IPS-NIHi7 (cell line): ENCODE measurements around the gene KIAA1755.

Source experiments
- DNase-seq: peaks from one replicate; pipeline ENCODE4 v3.0.0; 2012; ENCODE audit warnings: mixed read lengths; ENCODE audit errors: extremely low spot score

KIAA1755 gene

DNA sequence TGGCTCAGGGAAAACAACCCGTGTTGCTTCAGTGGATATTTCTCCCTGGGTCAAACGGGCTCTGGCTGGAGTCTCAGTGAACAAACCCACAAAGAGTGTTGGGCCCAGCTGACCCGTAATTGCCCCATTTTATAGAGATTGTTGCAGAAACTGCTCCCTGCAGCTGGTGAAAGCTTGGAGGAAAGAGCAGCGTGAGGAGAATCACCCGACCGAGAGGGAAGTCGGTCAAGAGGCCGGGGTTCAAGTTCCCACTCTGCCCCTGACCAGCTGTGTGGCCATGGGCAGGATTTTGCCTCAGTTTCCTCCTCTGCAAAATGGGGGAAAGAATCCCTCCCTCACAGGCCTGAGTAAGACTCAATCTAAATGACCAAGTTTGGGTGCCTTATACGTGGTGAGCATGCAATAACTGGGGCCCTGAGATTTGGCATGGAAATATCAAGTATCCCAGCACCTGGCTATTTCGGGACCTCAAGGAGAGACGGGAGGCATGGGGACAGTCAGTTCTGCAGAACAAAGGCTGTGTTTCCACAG, 93.8 kb downstream of the KIAA1755 start:
- no peak for DNase-seq

DNA sequence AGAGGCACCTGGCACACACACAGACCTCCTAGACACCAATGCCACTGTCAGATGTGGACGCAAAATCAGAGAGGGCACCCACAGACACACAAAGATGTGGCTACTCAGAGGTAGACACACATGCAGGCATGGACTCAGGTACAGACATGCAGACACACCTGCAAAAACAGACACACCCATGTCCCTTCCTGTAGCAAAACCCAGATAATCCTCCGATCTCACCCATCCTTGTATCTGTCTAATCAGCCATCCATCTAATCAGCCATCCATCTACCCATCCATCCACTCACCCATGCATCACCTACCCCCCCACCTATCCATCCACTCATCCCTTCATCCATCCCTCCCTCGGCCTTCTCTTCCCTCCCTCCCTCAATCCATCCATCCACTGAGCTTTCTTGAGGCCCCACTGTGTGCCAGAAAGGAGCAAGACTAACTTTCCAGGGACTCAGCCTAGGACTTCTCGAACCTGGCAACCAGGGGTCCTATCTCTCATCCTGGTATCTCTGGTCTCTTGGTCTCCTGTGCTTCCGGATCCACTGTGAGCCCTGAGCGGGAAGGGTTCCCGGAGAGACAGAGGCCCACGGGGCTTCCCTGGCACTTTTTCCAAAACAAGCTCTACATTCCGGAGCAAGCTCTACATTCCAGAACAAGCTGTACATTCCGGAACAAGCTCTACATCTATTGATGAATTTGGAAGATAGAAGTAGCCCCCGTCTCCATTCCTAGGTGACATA, 94.4 kb downstream of the KIAA1755 start:
- no peak for DNase-seq

DNA sequence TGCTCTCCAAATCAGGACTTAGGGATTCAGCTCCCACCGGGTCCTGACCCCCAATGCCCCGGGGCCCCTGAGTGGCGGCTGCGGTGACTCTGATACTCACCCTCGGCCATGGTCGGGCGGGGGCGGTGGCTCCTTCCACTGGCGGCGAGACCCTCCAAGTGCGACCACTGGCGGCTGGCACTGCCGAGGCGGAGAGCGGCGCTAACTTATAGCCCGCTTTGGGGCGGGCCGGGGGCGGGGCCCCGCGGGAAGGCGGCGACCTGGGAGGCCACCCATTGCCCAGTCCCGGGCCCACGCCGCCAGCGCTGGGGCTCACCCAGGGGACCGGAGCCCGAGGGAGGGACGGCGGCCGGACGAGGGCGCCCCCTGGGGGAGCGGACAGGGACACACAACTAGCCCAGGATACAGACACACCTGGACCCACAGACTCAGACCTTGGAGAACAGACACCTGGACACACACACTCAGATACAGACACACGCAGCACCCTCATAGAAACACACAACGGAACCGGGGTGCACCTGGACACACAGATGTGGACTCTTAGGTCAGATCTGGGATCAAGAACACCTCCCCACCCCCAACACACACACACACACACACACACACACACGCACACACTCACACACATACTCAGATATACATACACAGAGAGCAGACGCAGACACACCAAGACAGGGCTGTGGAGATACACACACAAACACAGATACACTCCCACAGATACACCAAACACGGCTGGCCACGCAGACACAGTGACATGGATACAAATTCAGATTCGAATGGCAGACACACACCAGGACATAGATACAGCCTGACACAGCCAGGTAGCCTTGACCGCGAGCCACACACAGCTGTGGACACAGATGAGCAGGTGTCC, 95.2 kb downstream of the KIAA1755 start, which contains the start of gene TGM2:
TGM2 (minus strand) TSS at position 182 of the 877 bp plus-strand sequence; CDS start at position 110, 72 bp downstream.
- DNase-seq: peak; percentile 81

DNA sequence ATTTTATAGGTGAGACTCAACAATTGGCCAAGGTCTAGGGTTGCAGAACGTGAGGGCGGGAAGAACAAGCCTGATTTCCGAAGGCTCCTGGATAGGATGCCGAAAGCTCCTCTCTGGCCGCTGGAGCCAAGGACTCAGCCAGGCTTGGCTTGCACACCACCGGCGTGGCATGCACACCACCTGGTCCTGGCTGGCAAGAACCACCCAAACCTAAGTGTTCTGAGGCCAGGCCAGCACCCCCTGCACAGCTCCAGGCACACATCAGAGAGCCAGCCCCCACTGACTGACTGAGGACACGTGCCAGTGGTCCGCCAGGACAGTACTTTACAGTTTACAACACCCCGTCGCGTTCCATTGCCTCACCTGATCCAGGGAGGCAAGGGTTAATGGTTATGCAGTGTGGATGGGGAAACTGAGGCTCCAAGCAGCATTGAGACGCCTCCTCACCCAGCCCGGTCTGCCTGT, 95.9 kb downstream of the KIAA1755 start:
- DNase-seq: no peak

DNA sequence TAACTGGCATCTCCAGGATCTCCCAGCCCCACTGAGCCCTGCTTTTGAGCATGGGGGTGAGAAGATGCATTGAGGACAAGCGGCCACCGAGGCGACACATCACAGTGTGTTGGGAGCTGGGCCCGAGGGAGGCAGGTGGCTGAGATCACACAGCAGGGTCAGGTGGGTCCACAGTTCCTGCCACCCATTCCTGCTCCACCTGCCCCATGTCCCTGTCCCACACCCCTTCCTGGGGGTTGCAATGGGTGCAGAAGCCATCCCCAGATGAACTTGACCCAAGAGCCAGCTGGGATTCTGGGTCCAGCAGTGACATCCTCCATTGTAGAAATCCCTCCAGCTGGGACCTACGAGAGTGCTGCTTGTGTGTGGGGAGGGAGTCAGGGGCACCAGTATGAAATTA, 96.5 kb downstream of the KIAA1755 start:
- no peak for DNase-seq

DNA sequence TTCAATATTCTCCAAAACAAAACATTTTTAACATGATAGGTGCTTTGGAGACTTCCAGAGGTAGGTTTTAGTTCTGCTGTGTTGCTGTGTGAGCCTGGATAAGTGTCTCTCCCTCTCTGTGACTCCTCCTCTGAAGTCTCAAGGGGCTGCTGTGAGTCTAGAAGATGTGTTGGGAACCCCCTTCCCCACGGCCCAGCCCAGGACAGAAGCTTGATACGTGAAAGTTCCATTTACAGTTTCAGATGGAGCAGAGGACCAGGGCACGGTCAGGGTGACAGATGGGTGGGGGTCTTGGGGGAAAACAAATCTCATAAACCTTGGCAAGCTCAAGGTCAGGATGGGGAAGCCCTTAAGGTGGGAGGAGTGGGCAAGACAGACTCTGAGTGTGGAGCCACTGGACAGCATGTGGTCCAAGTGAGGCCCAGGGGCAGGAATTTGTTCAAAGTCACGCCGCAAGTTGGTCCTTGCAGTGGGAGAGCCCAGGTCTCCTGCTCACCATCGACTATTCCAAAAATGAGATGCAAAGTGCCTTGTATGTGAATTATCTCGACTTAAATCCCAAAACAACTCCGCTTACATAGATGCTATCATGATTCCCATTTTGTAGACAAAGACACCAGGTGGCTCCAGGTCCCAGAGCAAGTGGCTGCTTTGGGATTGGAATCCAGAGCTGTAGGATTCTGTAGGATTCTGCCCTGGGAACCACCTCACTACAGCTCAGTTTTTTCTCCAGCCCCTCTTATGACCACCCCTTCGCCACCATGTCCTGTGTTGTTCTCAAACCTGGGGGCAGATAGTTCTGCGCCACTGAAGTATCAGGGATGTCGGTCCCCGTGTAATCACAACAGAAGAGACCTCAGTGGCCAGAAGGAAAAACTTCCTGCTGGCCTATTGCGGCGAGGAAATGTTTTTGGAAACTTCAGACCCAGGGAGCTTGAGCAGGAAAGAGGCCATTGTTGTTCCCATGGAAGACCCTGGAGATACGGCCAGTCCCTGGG, 97.4 kb downstream of the KIAA1755 start:
- DNase-seq: no peak

DNA sequence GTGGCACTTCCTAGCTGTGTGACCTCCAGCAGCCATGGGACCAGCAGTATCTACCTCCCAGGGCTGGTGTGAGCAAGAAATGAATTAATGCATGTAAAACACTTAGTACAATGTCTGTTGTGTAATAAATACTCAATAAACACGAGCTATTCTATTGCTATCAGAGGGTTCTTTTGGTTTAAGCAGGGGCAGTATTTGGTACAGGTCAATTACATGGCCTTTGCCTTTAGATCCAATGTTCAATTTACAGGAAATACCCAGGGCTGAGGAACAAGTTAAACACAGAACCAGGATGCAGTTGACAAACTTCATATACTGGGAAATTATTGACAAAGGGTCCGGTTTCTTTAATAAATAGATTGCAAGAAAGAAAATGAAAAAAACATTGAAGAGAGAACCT, 98.4 kb downstream of the KIAA1755 start:
- DNase-seq: no peak

DNA sequence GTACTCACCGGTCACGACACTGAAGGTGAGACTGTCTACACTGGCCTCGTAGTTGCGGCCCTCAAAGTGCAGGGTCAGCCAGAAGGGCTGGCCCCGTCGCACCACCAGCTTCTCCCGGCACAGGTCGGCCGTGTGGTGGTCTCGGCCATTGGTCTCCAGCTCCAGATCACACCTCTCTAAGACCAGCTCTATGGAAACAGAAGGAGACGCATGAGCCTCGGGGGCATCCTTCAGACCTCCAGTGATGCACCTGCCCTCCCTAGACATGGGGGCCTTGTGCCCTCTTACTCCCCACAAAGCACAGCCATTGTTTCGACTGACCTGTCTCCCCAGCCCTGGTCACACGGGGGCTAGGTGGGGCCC, 99.1 kb downstream of the KIAA1755 start:
- no peak for DNase-seq
